GM19467 (cell line): Measurements from ENCODE around the gene MMAB.

Source experiments
- ATAC-seq: cut with Tn5 transposase; IDR thresholded peaks from one replicate; pipeline ENCODE4 v1.9.1; 2021; ENCODE audit warnings: mild to moderate bottlenecking, moderate library complexity; ENCODE audit not compliant: unreplicated experiment

The MMAB gene

DNA sequence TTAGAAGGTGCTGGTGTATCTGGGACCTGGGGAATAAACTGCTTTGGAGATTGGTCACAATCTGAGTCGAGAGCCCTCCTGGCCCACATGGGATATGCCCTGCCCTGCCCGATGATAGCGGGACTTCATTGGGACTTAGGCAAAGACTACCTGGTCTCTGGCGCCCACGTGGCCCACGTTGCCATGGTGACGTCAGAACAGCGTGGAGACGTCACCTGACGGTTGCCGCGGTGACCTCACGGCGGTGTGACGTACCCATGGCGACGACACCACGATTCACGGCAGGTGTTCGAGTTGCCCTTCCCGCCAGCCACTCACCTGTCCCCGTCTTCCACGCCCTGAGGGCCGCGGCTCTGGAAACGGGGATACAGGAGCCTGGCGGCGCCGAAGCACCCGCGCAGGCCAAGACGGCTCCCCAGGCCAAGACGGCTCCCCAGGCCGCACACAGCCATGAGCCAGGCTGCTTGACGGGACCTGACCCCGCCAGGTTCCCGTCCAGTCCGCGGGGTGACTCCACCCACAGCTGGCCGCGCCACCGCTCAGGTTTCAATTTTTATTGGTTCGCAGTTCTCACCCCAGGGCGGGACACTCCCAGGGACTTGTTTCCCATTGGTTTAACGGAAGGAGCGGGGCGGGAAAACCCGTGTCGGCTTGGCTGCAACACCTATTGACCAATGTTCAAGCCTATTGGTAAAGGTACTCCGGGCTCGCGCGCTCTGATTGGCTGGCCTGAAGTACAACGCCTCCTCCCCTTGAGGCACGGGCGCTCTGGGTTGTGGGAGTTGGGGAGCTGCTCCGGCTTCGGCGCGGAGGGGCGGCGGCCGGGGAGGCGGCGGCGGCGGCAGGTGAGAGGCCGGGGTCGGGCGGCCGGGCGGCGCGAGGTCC, at the start of gene MMAB, which contains the start of gene MVK:
Gene MMAB (minus strand): TSS at position 476 of the 885 bp plus-strand sequence. CDS start 24 bp downstream, at position 452.
Gene MVK (plus strand): TSS at position 766 of the 885 bp plus-strand sequence. CDS start 1,029 bp downstream, outside the sequence.
- ATAC-seq = peak; percentile 90

DNA sequence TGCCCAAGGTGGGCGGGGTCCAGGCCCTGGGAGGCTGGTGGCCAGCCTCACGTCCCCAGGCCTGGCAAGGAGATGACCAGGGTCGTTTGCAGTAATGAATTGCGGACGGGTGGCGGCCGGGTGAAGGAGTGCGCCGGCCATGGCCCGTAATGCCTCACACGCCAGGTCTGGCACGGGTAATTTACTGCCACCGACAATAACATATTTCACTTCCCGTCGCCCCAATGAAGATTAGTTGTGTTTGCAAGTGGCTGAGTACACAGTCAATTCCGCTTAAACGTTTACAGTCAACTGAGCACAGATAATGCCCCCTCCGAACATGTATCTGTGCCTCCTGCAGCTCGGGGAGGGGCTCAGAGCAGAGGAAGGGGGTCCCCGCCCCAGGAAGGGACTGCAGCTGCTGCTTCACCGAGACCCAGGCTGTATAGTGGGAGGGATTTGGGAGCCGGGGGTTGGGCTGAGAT, 48.6 kb upstream of the MMAB start:
- no peak for ATAC-seq

DNA sequence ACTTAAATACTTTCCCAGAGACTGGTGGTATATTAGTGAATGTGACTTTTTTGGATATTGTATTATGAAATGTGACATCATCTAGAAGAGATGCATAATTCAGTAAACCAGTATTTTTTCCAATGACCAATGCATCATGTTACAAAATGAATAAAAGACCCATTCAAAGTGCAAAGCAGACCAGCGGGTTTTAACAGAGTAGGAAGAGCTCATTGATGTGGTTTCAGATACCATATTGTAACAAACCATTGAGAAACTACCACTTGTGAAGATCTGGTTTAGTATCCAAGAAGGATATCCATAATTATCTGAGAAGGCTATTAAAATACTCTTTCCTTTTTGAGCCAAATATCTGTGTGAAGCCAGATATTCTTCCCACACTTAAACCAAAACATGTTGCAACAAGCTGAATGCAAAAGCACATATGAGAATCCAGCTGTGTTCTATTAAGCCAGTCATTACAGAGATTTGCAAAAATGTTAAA, 47.9 kb upstream of the MMAB start:
- ATAC-seq = no peak

DNA sequence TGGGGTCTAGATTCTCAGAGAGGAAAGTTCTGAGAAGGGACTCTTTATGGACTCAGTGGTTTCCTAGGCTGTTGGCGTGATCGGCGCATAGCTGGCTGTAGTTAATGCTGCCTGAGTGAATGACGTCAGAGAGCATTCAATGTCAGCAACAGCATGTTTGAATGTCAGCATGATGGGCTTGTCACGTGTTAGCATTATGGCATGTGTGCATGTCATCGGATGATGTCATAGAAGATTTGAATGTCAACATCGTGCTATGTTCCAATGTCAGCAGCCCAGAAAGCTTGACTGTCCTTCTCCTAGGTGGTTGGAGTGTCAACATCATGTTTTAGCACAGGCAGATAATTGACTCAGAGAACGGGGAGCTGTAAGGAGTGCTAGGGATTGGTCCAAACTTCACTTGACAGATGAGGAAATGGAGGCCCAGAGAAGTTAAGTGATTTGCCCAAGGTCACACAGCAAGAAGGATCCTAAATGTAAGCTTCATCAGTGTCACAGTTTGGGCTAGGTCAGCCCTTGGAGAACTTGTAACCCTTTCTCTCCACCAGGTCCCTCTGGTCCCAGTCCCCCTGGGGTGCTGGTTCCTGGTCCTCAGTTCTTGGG, 45.8 kb upstream of the MMAB start:
- no peak for ATAC-seq

DNA sequence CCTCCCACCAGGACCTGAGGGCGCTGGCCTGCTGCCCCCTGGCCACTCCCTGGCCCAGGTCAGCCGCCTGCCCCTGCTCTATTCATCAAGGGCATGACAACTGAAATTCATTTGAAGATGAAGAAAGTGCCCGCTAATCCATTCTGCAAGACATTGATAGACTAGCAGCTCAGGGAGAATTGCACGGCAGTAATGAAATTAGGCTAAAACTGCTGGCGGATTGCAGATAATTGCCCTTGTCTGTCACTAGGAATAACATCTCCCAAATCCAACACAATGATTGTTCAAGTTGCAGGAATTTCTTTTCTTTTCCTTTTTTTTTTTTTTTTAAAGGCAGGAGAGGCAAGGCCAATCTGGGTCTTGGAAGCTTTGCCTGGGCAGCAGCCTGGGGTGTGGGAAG, 44.8 kb upstream of the MMAB start:
- no peak for ATAC-seq

DNA sequence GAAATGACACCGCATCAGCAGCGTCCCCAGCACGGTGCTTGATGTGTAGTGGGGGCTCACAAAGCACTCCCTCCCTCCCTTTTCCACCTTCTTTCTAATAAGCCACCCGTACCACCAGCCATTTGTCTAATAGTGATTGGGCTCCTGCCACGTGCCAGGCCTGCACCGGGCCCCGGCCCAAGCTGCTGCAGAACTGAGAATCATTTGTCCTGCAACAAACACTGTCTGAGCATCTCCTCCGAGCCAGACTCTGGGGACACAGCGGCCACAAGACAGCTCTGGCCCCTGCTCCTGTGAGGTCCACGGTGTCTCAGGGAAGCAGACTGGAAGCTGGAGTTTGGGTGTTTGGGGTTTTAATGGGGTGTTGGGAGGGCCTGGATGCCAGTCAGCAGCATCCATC, 44.2 kb upstream of the MMAB start:
- ATAC-seq = no peak

DNA sequence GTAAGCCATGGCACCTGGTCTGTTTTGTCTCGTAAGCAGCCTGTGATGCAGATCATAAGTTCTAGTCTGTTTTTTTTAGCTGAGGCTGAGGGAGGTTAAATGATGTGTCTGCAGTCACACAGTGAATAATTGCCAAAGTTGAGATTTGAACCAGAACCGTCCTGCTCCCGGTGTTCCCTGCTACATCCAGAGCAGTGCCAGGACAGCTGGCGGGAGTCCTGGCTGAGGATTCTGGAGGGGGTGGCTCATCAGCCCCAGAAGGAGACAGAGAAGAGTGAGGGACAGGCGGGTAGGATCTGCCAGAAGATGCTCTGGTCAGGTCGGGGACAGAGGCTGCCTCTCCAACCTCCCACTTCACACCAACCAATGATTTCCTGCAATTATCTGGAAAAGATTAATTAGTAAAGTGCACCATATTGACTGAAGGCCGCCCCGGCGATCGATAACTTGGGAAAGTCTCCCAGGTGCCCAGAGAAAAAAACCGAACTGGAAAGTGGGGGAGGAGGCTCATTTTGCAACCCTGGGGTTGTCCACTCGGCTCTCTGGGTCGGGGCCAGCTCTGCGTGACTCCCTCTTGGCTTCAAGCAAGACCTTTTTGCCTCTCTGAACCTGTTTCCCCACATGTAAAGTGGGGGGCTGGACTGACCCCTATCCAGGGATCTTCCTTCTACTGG, 42.4 kb upstream of the MMAB start:
- ATAC-seq = no peak

DNA sequence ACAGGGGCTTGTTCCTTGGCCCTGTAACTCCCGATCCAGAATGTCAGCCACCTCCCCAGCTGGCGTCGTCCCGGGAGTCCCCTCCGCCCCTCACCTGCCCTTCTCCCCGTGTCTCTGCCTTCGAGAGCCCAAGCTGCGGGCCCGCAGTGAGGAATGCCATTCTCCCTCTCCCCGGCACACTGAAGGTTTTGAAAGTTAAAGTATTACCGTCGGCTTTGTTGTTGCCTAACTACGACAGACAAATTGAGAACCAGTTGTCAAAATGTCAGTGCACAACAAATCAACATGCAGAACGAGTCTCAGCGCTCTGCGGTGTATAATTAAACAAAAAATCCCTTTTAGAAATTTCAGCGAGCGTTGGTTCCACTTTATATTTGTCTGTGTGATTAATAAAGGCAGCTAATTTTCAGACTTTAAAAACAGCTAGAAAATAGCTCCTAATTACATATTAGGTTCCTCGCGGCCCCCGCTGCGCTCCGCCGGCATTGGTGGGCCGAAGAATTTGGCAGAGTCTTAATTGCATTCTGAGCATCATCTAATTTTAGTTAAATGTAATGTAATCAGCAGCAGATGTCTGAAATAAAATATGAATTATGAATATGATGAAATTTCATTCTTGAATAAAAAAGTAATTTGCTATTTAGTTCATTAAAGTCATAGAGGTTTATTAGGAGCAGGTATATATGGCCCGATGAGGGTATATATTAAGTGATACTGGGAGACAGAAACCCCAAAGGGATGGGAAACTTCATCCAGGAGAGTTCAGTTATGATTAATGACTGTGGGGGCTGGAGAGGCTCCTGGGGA, 40.5 kb upstream of the MMAB start:
- ATAC-seq = no peak

DNA sequence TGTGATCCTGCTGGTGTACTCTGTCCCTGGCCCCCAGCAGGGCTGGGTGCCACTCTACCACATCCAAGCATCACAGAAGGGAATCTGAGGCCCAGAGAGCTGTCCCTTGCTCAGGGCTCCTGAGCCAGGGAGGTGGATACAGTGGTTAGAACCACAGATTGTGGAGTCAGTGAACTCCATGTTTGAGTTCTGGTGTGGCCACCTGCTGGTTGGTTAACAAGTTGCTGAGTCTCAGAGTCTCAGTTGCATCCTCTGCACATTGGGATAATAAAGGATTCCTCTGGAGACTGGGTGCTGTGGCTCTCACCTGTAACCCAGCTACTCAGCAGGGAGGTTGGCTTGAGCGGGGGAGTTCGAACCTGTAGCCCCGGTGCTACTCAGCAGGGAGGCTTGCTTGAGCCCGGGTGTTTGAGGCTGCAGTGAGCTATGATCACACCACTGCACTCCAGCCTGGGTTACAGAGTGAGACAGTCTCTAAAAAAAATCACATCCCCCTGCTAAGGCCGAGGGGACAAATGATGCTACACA, 39.7 kb upstream of the MMAB start:
- ATAC-seq = no peak

DNA sequence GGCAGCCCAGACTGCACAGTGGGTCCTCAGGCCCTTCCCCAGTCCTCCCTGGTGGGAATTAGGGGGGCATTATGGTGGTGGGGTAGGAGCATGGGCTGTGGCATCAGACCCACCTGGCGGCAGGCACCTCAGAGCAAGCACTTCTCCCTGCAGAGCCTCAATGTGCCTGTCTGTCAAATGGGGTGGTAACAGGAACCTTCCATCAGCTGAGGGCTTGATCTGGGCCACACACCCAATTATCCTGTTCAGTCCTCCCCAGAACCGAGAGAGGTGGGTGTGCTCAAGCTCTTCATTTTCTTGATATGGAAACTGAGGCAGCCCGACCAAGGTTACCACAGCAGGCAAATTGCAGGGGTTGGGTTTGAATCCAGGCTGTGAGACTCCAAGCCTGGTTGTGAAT, 38.7 kb upstream of the MMAB start:
- ATAC-seq = no peak

DNA sequence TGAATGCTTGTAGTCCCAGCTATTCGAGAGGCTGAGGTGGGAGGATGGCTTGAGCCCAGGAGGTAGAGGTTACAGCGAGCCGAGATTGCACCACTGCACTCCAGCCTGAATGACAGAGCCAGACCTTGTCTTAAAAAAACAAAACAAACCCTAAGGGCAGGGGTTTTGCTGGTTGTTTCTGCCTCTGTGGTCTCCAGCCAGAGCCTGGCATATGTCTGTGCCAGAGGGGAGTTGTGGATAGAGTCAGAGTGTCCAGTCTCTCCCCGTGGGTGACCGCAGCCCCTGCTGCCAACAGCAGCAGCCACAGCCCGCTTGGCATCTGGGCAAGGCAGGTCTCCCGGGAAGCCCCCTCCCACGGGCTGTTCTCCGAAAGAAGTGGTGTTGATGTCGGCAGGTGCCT, 37.9 kb upstream of the MMAB start:
- no peak for ATAC-seq

DNA sequence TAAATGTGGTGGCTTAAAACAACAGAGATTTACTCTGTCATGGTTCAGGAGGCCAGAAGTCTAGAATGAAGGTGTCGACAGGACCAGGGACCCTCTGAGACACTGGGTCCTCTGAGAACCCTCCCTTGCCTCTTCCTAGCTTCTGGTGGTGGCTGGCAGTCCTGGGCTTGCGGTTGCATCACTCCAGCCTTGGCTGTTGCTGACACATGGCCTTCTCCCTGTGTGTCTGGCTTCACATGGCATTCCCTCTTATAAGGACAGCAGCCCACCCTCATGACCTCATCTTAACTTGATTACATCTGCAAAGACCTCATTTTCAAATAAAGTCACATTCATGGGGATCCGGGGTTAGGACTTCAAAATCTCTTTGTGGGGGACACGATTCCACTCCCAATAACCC, 37.2 kb upstream of the MMAB start:
- no peak for ATAC-seq

DNA sequence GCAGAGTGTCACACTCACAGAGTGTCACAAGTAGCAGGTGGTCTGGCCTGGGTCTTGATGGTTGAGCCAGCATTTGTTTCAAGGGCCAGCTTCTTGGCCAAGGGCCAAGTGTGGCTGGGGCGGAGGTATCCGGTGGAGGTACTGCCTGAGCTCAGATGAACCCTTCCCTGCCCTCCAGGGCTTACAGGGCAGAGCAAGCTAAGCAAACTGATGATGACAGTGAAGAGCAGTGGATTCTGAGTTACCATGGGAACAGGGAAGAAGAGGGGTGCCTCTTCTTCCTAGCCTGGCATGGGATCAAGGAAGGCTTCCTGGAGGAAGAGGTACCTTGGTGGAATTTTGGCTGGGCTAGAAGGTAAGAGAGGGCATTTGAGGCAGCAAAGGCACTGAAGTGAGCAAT, 36.0 kb upstream of the MMAB start:
- no peak for ATAC-seq

DNA sequence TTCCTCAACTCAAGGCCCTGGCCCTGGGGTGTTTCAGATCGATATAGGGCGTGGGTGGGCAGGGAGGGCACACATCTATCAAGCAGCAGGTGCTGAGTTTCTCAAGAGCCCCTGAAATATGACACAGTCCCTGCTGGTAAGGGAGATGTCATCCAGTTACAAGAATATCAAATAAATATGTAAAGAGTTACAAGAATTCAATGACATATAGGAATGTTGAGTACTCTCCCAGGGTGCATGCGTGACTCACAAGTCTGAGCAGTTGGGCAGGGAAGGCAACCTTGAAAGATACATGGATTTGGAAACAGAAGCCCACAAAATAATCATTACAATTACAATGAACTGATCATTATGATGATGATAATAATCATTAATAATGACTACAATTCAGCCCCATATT, 35.5 kb upstream of the MMAB start:
- ATAC-seq = no peak

DNA sequence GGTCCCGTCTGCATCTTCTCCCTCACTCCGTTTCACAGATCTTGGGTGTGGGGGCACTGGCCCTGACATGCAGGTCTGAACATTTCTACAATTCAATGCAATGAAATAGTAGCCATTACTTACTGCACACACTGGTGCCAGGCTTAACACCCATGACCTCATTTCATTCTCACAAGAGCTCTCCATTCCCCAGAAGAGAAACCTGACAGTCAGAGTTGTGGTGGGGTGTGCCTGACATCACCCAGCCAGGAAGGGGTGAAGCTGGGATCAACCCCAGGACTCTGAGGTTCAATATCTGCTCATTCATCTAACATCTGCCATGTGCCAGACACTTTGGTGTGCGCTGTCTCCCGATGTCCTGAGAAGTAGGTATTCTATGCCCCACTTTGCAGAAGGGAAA, 35.0 kb upstream of the MMAB start:
- ATAC-seq = no peak

DNA sequence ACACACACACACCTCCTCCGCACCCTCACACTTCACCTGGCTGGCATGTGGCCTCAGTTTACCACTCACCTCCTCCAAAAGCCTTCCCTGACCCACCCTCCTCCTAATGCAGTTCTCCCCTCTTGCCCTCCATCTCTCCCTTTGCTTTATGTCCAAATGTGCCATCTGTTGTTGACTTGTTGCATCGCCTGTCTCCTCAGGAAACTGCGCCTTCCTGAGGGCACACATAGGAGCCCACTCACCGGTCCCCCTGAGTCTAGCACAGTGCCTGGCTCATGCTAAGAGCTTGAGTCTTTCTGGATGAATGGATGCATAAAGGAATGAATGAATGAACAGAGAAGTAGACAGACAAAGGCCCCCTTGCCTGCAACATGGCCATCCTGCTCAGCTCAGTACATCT, 34.3 kb upstream of the MMAB start:
- no peak for ATAC-seq

DNA sequence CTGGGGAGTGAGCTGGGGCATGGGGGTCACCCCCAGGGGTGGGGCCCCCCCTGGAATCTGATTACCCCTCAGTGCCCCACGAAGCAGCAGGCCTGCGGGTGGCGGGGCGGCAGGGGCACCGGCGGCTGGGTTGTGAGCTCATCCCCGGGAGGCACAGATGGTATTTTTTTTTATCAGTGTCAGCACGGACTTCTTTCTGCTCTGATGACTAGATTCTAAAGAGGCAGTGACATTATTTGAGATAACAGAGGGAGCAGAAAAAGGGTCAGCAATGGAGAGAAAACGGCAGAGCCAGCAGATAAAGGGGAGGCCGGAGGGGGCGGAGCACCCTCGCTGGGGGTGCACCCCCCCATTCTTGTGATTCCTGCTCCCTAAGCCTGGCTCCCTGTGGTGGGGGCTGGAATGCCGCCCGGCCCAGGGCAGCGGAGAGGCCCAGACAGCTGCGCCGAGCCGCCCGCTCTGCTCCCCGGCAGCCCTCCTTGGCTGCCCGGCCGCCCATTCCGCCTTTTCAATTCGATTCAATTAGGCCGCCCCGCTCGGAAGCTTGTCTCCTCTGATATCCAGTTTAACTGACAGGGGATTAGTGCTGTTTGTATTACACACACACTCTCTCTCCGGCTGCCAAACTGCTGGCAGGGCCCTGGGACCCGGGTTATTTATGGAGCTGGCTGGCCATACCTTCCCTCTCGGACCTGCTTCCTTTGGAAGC, 33.2 kb upstream of the MMAB start:
- no peak for ATAC-seq

DNA sequence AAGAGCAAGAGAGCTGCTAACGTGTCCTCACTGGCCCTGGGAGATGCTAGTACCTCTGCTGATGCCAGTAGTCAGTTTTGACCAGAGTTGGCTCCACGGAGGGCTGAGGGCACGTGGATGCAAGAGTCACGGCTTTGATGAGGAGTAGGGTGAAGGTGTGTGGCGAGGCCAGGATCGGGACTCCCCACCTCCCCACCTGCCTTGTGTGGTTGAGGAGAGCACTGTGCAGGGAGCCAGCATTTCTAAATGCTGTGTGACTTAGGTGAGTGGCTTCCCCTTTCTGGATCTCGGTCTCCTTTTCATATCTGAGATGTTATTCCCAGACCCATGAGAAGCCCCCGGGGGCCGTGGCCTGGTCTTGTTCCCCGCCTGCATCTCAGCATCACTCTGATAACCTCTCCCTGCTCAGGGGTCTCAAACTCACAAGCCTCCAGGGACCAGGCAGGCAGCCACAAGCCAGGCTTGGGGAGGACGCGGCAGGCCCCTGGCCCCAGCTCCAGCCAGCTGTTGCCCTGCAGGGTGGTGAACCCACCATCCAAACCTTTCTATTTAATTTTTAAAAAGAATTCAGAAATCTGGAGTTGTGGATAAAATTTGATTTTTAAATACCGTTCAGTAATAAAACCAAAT, 32.4 kb upstream of the MMAB start:
- no peak for ATAC-seq

DNA sequence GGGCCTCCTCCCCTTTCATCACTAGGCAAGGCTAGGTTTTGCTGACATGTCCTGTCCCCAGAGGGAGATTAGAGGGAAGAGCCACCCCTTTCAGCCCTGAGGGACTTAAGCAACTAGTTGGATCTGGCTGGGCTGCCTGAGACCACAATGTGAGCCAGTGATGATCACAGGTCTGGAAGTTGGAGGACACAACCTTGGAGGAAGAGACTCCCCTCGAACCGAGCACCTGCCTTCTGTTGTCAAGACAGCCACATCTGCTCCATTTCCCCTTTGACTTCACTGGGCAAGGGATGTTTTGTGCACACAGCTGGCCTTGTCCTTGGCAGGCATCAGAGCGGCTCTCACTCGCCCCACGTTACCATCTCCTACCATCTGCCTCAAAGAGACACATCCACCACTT, 31.7 kb upstream of the MMAB start:
- ATAC-seq = no peak
